Stimulated activated CD8-positive, alpha-beta memory T cell treated with anti-CD3 and anti-CD28 coated beads, Interleukin-12 subunit alpha, Interleukin-12 subunit beta, amount 100 ng/mL, for 4 hours (primary cell): ENCODE measurements around the gene TMC1.

Source experiments
- DNase-seq: peaks from one replicate; pipeline ENCODE4 v3.0.0-alpha.2; 2020; ENCODE audit warnings: low read depth

Gene TMC1

GRCh38 chr9:72872718-72873117, 351.3 kb downstream of the TMC1 start:
- no peak for DNase-seq

- DNase-seq: no peak
Measured at GRCh38 chr9:72873456-72873855, 352.0 kb downstream of the TMC1 start.

GRCh38 chr9:72874344-72874743, 352.9 kb downstream of the TMC1 start:
- no peak for DNase-seq

DNA sequence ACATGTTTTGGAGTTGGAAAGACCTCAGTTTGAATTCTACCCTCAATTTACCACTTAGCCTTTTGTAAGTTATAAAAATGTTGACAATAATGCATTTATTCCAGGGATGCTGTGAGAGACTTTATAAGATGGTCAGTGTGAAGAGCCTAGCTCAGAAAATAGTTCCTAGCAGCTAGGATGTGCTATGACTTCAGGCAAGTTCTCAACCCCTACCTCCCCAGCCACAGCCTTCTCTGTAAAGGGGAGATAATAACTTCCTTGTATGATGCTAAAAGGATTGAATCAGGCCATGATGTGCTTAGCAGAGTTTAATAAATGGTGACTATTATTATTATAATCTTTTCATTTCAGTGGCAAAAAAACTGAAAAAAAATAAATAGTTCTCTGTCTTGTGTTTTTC, 353.8 kb downstream of the TMC1 start:
- DNase-seq: no peak

- DNase-seq: no peak
Measured at GRCh38 chr9:72880821-72881220, 359.4 kb downstream of the TMC1 start.

GRCh38 chr9:72882117-72882775, 360.8 kb downstream of the TMC1 start:
- no peak for DNase-seq

- no peak for DNase-seq
Measured at GRCh38 chr9:72883875-72884274, 362.5 kb downstream of the TMC1 start.

- DNase-seq: no peak
Measured at GRCh38 chr9:72884508-72884907, 363.1 kb downstream of the TMC1 start.
